ELR (cell line): ENCODE data around the gene CEMIP.

ENCODE experiments used
- DNase-seq: peaks from one replicate; pipeline ENCODE4 v3.0.0-alpha.2; 2015; ENCODE audit warnings: low read depth

The CEMIP gene, protein sequence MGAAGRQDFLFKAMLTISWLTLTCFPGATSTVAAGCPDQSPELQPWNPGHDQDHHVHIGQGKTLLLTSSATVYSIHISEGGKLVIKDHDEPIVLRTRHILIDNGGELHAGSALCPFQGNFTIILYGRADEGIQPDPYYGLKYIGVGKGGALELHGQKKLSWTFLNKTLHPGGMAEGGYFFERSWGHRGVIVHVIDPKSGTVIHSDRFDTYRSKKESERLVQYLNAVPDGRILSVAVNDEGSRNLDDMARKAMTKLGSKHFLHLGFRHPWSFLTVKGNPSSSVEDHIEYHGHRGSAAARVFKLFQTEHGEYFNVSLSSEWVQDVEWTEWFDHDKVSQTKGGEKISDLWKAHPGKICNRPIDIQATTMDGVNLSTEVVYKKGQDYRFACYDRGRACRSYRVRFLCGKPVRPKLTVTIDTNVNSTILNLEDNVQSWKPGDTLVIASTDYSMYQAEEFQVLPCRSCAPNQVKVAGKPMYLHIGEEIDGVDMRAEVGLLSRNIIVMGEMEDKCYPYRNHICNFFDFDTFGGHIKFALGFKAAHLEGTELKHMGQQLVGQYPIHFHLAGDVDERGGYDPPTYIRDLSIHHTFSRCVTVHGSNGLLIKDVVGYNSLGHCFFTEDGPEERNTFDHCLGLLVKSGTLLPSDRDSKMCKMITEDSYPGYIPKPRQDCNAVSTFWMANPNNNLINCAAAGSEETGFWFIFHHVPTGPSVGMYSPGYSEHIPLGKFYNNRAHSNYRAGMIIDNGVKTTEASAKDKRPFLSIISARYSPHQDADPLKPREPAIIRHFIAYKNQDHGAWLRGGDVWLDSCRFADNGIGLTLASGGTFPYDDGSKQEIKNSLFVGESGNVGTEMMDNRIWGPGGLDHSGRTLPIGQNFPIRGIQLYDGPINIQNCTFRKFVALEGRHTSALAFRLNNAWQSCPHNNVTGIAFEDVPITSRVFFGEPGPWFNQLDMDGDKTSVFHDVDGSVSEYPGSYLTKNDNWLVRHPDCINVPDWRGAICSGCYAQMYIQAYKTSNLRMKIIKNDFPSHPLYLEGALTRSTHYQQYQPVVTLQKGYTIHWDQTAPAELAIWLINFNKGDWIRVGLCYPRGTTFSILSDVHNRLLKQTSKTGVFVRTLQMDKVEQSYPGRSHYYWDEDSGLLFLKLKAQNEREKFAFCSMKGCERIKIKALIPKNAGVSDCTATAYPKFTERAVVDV (N-terminal part only)

DNA sequence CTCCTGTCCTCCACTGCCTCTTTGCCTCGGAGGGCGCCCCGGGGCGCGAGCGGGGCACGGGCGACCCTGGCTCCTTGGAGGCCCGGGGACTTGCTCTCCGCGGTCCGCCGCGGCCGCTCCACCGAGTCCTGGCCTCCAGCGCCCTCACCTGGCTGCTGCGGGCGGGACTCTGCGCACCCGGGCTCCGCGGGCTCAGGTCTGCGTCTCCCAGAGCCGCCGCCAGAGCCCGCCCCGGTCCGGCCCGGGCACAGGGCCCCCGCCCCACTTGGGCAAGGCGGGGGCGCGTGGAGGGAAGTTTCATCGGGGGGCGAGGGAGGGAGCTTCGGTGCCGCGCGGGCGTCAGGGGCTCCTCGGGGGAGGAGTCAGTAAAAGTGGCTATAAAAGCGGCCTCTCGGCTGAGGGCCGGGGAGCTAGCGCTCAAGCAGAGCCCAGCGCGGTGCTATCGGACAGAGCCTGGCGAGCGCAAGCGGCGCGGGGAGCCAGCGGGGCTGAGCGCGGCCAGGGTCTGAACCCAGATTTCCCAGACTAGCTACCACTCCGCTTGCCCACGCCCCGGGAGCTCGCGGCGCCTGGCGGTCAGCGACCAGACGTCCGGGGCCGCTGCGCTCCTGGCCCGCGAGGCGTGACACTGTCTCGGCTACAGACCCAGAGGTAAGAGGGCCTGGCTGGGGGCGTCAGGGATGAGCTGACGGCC, at the start of gene CEMIP:
CEMIP (plus strand) TSS at position 407 of the 694 bp plus-strand sequence. CDS start 94,510 bp downstream, outside the sequence.
- peak; percentile 79 for DNase-seq

DNA sequence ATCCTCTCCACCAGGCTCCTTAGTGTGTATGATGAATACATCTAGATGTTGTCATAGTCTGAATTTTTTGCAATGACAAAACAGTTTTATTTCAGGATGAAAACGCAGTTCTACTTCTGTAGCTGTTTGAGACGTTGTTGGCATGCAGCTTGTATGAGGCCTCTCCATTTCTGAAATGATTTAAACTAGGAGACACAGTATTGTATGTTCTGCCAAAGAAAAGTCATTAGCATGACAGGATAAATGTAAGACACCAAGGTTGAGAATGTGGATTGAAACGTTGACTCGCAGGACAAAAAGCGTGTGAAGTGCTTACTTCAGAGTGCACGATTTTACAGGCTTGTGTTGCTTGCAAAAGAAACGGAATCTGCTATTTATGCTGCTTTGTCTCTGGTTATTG, 48.8 kb upstream of the CEMIP start:
- no peak for DNase-seq

DNA sequence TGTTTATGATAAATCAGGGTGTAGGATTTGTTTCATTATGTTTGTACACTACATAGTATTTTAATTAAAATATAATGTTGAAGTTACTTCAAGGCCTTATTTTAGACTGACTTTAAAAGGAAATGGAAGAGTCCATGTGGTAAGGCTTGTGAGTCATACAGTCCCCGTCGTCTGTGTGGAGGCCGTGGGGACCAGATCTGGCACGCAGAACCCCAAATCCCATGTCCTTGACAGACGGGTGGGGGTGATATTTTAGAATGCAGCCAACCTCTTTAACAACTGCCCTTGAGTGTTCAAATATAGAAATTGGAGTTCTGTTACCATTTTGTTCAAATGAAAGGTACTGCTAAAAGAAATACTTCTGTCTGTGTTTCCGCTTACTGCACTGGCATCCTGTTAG, 48.2 kb upstream of the CEMIP start:
- peak; percentile 7 for DNase-seq

DNA sequence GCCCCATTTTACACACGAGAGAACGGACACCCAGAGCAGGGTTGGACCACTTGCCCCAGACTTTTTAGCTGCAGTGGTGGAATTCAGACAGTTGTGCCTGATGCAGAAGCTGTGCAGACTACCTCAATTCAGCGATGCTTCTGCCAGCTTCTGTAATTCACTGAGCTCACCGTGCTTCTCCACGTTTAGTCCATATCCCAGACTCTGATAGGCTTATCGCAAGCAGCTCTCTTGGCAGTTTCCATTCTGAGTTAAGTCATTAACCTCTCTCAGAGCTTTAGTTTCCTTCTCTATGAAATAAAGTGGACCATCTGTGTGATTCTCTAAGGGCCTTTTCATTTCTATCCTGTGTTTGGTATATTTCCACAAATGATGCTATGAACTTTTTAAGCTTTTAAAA, 47.0 kb upstream of the CEMIP start:
- DNase-seq, result no peak

DNA sequence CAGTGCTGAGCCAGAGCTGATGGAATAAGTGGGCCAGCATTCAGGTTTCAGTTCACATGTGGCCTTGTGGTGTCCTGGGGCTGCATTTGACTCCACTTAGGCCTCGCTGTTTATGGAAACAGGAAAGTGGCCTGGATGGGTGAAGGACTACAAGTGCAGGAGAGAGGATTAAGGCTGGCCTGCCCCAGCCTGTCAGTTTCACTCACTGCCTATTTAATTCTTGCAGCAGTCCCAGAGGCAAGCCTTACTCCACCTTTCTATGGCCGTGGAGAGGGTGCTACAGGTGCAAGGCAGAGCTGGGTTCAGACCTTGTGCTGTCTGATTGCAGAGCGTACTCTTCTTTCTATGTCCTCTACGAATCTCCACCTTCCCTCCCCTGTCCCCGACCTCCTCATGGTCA, 46.4 kb upstream of the CEMIP start:
- DNase-seq, result no peak

DNA sequence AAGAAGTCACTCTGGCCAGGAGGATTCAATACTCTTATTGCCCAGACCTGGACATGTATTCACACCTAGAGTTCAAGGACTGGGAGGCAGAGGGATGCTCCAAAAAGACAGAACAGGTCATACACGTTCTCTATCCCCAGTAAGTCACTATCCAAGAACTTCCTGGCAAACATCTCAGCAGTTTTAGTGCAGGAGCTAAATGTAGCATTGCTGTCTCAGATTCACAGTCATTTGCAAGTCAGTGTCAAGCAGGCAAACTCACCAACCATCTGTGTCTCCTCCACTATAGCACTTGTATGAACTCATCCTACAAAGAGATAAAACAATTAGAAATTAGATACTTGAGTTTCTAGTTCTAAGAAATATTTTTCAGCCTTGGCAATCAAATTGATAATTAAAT, 45.7 kb upstream of the CEMIP start:
- DNase-seq, result no peak

DNA sequence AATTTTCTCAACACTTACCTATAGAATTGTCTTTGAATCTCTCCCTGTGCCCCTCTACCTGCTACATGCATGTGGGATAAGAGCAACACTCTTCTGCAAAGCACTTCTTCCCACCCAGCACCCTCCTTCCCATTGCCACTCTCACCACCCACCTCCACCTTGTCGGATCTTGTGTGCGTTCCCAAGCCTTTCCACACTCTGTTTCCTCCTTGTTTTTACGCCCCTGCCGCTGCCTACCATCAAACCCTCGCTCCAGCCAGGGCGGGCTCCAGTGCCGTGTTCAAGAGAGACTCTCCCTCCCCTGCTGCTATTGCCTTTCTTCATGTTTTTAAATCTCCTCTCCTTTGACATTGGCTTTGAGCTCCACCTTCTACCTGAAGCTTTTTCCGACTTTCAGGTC, 43.8 kb upstream of the CEMIP start:
- DNase-seq, result no peak

DNA sequence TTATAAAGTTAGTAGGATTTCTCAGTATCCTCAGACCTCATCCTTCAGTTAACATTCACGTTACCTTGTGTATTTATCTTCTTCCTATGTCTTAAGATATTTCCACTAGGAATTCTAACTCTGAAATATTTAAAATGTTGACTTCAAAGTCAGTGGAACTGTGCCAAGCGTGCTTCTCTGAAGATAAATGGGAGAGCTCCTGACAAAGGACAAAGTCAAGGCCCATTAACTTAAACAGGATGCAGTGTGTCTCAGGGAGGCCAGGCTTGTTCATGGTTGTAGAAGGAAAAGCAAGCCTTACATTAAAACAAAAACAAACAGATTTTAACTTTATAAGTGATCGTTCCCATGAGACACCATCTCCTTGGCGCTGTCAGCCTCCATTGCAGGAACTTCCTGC, 42.6 kb upstream of the CEMIP start:
- DNase-seq, result no peak

DNA sequence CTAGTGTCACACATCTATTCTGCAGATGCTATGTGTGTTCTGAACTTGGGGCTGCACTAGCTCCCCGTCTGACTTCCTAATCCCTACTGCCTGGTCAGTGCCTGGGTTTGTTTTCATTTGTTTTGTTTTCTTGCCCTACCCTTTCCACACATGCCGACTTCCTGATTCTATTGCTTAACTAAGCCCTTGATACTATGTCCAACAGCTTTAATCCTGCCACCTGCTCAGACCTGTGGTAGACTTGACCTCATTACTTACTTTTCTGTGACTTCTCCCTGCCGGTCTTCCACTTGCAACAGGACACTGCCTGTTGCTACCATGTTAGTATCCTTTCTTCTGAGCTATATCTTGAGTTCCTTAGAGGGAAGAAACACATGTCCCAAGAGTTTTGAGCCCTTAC, 39.3 kb upstream of the CEMIP start:
- DNase-seq, result no peak

DNA sequence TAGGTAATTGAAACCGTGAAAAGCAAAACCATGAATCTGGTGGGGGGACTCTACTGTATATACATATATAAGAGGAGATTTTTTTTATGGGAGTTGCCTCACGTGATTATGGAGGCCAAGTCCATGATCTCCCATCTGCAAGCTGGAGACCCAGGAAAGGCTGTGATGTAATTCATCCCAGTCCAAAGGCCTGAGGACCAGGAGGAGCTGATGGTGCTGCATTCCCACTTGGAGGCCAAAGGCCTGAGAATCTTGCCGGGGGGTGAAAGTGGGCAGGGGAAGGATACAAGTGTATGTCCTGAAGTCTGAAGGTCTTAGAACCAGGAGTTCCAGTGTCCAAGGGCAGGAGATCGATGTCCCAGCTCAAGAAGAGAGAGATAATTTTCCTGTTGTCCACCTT, 37.1 kb upstream of the CEMIP start:
- no peak for DNase-seq

DNA sequence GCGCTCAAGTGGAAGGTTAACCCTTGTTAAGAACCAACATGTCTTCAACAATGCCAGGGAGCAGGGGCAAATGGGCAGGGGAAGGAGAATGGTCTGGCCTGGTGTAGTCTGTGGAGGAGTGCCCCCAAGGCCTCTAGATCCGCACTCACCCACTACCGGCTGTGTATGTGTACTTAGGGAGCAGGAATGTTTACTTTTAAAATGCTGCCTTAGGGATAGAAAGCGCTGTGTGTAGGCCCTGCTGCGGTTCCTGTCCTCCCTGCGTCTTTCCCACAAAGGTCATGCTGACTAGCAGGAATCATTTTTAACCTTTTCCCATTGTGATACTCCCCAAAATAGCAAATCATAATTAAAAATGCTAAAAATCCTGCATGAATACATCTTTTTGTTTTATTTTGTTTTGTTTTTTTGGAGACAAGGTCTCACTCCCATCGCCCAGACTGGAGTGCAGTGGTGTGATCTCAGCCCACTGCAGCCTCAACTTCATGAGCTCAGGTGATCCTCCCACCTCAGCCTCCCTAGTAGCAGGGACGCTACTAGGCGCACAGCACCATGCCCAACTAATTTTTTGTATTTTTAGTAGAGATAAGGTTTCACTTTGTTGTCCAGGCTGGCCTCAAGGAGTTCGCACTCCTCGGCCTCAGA, 35.9 kb upstream of the CEMIP start:
- DNase-seq, result peak; percentile 62

DNA sequence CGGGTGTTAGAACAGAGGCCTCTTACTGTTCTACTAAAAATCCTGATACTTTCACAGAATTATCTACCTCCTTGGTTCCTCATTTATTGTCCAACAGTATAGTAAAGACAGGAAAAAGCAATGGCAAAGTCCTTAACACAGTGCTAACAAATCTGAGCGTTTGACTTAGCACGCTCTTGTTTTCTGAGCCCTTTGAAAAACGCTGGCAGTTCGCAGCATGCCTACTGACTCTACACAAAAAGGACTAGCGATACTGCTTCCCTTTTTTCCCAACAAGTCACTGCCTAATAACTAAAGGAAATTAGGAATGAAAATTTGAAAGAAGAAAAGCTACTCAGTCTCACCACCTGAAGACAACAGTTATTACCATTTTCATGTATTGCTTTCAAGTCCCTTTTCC, 34.8 kb upstream of the CEMIP start:
- no peak for DNase-seq

DNA sequence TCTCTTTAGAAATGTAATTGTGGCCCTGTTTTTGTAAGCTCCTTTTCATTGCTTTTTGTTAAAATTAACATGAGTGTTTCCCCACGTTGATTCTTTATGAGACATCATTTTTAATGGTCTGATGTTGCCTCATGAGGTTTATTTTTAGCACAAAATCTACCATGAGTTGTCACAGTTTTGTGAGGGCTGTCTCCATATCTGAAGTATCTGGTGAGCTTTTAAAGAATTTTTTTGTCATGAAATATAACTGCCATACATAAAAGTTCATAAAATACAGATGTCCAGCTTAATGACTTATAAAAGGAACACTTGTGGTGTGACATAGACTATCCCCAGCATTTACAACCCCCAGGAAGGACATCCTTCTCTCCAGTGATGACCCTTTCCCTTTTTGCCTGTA, 34.3 kb upstream of the CEMIP start:
- DNase-seq, result peak; percentile 26

DNA sequence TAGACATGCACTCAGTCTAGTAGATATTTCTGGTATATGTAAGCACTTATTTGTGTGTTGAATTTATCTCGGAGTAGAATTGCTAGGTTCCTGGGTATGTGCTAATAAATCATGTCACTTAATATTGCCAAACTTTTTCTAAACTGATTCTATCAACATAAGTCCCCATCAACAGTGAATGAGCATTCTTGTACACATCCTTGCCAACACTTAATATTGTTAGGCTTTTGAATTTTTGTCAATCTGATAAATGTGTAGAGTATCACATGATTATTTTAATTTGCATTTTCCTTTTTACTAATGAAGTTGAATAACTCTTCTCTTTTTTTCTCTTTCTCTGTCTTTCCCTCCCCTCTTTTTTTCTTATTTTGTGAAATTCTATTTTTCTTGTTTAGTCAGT, 33.3 kb upstream of the CEMIP start:
- no peak for DNase-seq

DNA sequence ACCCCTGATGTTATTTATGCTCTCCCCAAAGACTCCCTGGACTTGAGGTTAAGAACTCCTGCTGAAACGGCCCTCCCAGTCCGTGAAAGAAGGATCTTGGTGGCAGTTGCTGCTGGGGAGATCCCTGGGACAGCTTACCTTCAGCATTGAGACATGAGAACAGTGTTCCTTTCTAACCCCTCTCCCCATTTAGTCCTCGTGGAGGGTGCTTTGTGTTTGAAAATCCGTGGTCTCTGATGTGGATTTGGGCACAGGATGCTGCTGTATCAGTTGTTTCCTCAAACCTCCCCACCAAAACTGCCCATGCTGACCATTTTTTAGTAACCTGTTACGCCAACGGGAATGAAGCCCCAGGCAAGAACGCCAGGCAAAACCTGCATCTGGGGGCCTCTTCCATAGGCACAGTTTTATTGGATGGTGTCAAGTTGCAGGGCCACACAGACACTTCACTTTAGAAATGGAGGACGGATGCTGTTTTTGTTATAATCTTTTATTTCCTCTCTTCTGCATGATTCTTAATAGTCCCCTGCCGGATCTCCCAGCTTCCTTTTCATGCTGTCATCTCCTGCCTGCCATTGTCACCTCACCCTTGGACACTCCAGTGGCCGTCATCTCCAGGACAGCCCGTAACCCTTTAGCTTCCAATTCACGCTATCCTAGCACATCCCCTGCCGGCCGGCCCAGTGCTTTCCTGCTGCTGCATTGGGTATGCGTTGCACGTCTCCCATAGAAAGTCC, 31.7 kb upstream of the CEMIP start:
- no peak for DNase-seq

DNA sequence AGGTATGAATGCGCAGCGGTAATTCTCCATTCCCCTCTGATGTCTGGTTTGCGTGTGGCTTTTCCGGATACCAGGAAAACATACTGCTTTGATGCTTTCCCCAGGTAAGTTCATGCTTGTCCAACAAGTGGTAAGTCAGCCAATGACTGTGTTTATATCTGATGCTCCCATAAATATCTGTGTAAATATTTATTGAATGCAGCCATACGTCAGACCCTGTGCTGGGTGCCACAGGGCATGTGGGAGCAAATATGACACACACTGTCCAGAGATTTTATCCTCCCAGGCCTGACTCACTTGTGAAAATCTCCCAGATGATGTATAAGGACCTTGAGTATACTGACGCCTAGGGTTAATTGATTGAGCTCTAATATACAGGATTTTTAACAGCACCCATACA, 29.6 kb upstream of the CEMIP start:
- DNase-seq, result peak; percentile 85

DNA sequence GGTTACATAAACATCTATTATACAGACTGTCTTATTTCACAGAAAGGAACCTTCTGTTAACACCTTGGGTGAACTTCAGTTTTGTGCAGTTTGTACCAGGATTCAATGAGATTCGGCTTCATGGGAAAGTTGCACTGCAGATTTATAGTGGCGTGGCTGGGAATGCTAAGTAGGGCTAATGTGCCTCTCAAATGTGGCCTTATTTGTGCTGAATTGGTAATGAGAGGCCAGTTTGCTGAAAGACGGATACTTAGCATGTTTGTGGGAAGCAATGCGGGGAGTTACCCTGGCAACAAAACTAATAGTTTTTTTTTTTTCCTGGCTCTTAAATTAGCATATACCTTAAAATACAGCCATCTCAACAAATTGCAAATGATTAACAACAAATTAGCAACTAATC, 28.6 kb upstream of the CEMIP start:
- no peak for DNase-seq

DNA sequence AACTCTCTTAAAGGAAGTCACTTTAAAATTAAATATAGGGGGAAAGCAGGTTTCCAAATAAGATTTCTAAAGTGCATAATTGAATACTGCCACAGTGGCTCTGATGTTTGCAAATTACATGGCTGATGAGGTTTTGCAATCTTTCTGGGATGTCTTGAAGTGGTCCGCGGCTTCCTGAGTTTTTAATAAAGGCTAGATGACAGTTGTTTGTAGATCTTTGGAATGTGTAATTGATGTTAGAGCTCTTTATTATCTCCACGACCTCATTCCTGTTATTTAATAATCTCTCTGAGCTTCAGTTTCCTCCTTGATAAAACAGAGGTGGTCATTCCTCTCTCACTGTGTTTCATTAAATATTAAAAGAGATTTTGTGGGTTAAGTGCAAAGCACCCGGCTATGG, 27.0 kb upstream of the CEMIP start:
- no peak for DNase-seq

DNA sequence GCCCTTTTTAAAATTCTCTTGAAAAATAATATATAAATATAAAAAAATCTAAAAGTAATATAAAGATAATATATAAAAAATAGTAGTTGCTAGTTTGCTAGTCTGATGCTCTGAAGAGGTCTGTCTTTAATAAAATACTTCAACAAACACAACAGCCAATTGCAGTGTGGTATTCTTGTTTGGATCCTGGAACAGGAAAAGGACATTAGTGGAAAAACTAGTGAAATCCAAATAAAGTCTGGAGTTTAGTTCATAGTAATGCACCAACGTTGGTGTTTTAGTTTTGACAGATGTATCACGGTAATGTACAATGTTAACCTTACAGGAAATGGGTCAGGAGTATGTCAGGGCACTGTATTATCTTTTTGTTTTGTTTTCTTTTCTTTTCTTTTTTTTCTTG, 26.0 kb upstream of the CEMIP start:
- no peak for DNase-seq

DNA sequence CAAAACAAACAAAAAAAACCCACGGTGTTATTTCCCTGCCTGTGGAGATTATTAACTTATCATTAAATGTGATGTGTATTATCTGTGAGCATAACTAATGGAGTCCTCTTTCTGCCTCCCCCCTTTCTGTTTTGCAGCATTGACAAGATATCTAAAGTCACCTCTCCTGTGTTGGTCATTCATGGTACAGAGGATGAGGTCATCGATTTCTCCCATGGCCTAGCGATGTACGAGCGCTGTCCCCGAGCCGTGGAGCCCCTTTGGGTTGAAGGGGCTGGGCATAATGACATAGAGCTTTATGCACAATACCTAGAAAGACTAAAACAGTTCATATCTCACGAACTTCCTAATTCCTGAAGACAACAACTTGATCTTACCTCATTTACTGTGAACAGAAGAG, 25.2 kb upstream of the CEMIP start:
- no peak for DNase-seq

DNA sequence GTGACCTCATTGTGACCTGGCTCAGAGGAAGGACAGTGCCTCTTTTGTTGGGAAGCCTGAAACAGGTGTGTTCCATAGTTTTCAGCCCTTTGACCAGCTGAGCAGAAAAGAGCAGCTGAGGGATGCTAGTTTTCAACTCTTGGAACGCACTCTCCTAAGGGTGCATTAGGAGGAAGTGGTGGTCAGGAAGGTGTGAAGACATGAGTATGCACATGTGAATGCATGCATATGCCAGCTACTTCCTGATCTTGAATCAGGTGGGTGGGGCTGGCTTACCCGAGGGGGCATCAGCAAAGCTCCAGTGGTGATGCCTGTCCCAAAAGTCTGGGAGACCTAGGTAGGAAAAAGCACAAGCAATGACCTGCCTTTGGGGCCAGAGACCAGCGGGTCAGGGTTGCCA, 23.3 kb upstream of the CEMIP start:
- peak; percentile 15 for DNase-seq
